ENCODE data around the gene DNAJA2.

Gene DNAJA2

DNA sequence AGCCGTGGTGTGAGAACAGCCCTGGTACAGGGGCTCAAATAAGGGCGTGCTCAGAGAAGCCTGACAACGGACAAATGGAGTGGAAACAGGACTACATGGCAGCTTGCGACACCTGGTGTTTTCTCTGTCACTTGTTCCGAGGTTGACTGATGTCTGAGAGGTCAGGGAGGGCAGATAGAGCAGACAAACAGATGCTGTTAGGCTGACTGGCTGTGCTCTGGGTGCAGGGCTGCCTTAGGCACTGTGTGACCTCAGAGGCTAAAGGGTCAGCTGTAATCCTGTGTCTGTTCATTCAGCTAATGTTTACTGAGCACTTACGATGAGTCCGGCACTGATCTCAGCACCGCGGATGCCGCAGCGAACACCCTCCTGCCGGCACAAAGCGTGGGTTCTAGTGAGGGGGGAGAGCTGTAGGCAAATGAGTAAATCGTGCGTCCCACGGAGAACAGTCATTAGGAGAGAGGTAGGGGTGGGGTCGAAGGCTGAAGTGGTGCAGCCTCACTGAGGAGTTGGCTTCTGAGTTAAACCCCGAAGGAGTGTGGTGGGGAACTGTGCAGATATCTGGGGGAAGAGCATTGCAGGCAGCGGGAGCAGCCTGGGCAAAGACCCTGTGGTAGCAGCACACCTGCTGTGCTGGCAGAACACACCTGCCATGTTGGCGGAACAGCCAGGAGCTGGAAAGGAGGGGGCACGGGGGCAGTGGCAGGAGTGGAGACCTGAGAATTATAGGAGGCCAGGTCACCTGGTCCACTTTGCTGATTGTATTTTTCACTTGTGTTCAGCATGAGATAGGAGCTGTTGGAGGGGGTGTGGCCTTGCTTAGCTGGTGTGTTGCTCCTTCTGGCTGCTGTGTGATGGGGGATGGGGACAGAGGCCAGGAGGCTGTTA is 54.3 kb downstream of the DNAJA2 start:
- DNase-seq (ENCODE audit: insufficient read length, low spot score) (no peak), FAIRE-seq (no peak)

GRCh38 chr16:46918400-46918799 is 55.1 kb downstream of the DNAJA2 start:
- DNase-seq (ENCODE audit: insufficient read length, low spot score) (no peak), FAIRE-seq (no peak)
- no peak for TF ChIP-seq CTCF (IDR thresholded peaks at IDR 0.05; ENCODE audit: insufficient read depth, missing control alignments)

More for the DNA sequence above, 54.3 kb downstream of the DNAJA2 start:
- TF ChIP-seq CTCF (IDR thresholded peaks at IDR 0.05; ENCODE audit: insufficient read depth, missing control alignments) = no peak

GRCh38 chr16:46916980-46917379 is 56.5 kb downstream of the DNAJA2 start:
- no peak for TF ChIP-seq CTCF (IDR thresholded peaks at IDR 0.05; ENCODE audit: insufficient read depth, missing control alignments)
- DNase-seq (ENCODE audit: insufficient read length, low spot score) (no peak), FAIRE-seq (no peak)

DNA sequence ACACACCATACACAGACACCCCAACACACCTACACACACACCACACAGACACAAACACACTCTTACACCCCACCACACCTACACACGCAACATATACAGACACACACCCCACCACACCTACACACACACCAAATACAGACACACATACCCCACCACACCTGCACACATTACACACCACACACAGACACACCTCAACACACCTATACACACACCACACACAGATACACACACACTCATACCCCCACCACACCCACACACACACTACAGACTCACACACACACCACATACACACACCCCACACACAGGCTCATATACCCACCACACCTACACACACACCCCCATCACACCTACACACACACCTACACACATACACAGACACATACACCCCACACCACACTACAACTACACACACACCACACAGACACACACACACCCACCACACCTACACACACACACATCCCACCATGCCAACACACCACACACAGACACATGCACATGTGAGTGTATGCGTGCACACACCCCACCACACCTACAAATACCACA is 57.9 kb downstream of the DNAJA2 start:
- TF ChIP-seq CTCF (IDR thresholded peaks at IDR 0.05; ENCODE audit: insufficient read depth, missing control alignments) = no peak
- FAIRE-seq = no peak
- DNase-seq (ENCODE audit: insufficient read length, low spot score) = no peak

DNA sequence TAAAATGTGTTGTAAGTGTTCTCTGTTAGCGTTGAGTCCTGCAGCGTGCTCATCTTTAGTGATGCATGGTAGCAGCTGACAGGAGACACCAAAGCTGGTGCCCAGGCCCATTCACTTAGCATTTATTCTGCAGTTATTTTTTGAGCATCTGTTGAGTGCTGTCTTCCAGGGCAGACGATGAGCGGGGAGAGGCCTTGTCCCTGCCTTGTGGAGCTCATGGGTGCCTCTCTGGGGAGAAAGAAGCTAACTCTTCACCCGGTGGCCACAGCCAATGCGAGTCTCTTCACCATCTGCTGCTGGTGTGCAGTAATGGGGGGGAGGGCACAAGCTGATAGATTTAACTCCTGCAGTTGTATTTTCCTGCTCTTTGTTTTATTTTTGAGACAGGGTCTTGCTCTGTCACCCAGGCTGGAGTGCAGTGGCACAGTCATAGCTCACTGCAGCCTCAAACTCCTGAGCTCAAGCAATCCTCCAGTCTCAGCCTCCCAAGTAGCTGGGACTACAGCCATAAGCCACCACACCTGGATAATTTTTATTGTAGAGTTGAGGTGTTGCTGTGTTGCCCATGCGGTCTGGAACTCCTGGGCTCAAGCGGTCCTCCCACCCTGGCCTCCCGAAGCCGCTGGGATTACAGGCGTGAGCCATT is 58.8 kb downstream of the DNAJA2 start:
- no peak for TF ChIP-seq CTCF (IDR thresholded peaks at IDR 0.05; ENCODE audit: insufficient read depth, missing control alignments)
- no peak for DNase-seq (ENCODE audit: insufficient read length, low spot score)
- FAIRE-seq = no peak

DNA sequence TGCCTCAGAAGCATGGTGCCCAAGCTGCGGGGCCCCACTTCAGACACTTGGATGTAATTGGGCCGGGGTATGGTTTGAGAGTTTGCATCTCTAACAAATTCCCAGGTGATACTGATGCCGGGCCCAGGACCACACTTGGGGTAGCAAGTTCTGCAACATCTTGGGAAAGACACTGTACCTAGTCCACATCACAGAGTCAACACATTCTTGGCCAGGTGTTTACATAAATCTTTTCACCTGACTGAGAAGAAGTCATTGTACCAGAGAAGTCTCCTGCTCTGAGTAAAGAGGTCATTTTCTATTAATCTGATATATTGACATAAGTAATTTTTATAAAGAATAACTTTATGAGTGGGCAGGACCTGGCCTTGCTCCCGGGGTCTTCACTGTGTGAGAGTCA is 61.8 kb downstream of the DNAJA2 start:
- FAIRE-seq (no peak), DNase-seq (ENCODE audit: insufficient read length, low spot score) (no peak)
- TF ChIP-seq CTCF (IDR thresholded peaks at IDR 0.05; ENCODE audit: insufficient read depth, missing control alignments) = no peak
